ENCODE data around the gene ST13.

DNA sequence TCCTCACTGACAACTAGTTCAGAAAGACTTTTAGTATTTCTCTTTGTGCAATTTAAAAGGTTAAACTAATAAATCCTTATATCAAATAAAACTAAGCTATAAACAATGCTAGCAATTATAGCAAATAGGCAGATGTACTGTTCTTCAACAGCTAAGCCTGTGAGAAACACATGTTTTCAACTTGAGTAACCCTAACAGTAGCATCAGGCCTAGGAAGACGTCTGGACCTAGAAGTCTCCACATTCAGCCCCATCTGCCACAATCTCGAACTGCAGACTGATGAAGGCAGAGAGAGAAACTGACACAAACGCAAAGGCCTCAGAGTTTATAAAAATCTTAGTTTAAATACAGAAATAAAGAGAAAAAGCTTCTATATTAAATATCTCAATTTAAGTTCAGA lies 2.5 kb downstream of the ST13 start:
- TF ChIP-seq, protein P1, sequence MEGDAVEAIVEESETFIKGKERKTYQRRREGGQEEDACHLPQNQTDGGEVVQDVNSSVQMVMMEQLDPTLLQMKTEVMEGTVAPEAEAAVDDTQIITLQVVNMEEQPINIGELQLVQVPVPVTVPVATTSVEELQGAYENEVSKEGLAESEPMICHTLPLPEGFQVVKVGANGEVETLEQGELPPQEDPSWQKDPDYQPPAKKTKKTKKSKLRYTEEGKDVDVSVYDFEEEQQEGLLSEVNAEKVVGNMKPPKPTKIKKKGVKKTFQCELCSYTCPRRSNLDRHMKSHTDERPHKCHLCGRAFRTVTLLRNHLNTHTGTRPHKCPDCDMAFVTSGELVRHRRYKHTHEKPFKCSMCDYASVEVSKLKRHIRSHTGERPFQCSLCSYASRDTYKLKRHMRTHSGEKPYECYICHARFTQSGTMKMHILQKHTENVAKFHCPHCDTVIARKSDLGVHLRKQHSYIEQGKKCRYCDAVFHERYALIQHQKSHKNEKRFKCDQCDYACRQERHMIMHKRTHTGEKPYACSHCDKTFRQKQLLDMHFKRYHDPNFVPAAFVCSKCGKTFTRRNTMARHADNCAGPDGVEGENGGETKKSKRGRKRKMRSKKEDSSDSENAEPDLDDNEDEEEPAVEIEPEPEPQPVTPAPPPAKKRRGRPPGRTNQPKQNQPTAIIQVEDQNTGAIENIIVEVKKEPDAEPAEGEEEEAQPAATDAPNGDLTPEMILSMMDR (IDR thresholded peaks at IDR 0.05) = no peak
- TF ChIP-seq POLR2A (IDR thresholded peaks at IDR 0.05) (no peak), POLR2AphosphoS5 (IDR thresholded peaks at IDR 0.05) (no peak), EP300 (IDR thresholded peaks at IDR 0.05; ENCODE audit: low read depth) (no peak)

All from transverse colon (tissue), 4 donors.